Measurements from ENCODE around the gene TSR2.
"Not testable (repeated sequence)": the region's sequence is repeated elsewhere in the genome, so short reads cannot be mapped to it uniquely, and the experiment has no call there.

TSR2 gene

DNA sequence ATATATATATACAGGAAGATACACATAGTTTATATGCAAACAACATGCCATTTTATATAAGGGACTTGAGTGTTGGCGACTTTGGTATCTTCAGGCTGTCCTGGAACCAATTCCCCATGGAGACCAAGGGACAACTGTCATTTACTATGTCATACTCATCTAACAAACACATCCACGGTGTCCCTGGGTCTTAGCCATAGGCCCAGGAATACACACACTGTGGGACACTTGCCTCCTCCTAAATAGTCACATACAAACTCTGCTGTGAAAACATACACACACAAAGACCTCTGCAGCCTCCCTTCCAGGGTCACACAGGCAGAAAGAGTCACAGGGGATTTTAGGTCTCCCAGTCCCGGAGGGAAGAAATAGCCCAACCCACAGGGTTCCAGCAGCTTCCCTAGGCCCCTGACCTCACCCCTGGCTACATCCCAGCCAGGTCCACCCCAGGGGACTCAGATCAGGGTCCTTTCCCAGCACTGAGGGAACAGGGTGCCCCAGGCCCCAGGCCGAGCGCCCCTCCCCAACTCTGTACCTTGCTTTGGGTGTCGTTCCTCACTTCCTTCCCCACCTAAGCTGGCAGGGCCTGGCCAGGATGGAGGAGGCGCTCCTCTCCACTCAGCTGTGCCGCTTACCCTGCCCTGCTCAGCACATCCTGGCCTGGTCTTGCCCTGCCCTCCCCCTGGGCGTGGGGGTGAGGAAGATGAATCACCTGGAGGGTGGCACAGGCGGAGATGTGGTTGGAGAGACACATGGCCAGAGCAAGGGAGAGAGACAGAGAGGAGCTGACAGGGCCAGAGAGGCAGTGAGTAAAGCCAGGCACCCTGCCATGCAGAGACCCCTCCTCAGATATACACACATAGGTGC, 34.0 kb downstream of the TSR2 start:
- WGBS (ENCODE audit: insufficient coverage): 76% methylated on average over 6 of the region's 10 CpGs
- DNase-seq: no peak
- Histone ChIP-seq H3K4me3 (ENCODE audit: control insufficient read depth in 1 of 7, extremely low read depth in 1 of 7, insufficient read depth in 4 of 7, low read depth in 2 of 7, low read length in 6 of 7) (no peak overlapping the region), H3K27ac (ENCODE audit: insufficient read depth in 1 of 2, low read depth in 1 of 2, low read length in 2 of 2, poor library complexity in 1 of 2, severe bottlenecking in 2 of 2) (no peak overlapping the region), H3K4me1 (ENCODE audit: control extremely low read depth in 1 of 4, control insufficient read depth in 4 of 4, insufficient read depth in 4 of 4, low read length in 3 of 4) (no peaks in the 10 kb centered on the region), H3K36me3 (ENCODE audit: control insufficient read depth in 4 of 4, insufficient read depth in 4 of 4, low read length in 3 of 4) (no peaks in the 10 kb centered on the region), H3K9me3 (ENCODE audit: control extremely low read depth in 1 of 5, control insufficient read depth in 4 of 5, insufficient read depth in 2 of 5, low read depth in 1 of 5, low read length in 4 of 5) (no peaks in the 10 kb centered on the region), H3K27me3 (replicated peaks in 2 of 5; ENCODE audit: control insufficient read depth in 4 of 5, insufficient read depth in 5 of 5, low read length in 4 of 5) (peaks cover 0 to 3% (median 0%) of the 10 kb centered on the region in 5 experiments)
- ChIA-PET POLR2A (interaction anchor here (0.7 kb wide), 1 partner anchor 846 kb away, joined by 3 read pairs; no protein-coding TSS in a partner anchor), CTCF (no interaction called here)

DNA sequence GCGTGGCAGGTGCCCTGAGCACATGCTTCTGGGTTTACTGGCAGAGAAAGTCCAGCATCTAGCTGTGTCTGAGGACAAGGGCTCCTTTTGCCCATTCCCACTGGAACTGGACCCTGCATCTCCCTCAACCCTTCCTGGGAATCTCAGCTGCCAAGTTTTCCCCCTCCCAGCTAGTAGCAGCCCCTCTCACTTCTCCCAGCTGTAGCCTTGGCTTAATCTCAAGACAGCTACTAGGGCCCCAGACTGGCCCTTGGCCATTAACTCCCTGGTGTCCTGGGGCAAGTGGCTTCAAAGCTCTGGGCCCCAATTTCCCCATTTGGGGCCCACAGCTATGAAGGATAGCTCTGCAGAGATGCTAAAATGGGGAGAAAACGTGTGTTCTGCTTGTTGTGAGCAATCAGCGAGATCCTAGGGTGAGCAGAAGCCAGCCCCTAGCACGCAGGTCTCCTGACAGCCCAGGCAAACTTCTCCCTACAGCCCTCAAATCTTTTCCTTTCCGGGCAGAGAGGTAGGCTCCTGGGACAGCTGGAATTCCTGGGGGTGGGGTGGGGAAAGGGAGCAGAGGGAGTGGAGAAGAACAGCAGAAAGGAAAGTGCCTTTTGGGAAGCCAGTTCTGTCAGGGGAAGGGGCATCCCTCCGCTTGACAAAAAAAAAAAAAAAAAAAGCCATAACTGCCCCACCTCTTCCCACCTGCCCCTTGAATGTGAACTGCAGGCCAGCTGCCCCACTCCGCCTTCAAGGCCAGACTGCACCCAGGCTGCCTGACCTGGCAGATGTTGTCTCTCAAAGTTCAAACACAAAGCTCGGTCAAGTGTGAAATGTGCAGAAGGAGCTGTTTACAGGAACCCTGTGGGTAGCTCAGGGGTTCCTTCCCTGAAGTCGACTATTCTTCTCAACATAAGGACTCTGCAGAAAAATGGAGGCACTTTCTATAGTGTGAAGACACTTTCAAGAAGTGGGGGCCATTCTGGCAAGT, 39.2 kb downstream of the TSR2 start:
- ChIA-PET CTCF (interaction anchor here (1.1 kb wide), 1 partner anchor 18 kb away, joined by 3 read pairs; no protein-coding TSS in a partner anchor), POLR2A (interaction anchor here (0.6 kb wide), 1 partner anchor 370 kb away, joined by 3 read pairs; no protein-coding TSS in a partner anchor)
- Histone ChIP-seq H3K9me3 (ENCODE audit: control extremely low read depth in 1 of 5, control insufficient read depth in 4 of 5, insufficient read depth in 2 of 5, low read depth in 1 of 5, low read length in 4 of 5) (no peaks in the 10 kb centered on the region), H3K36me3 (ENCODE audit: control insufficient read depth in 4 of 4, insufficient read depth in 4 of 4, low read length in 3 of 4) (no peaks in the 10 kb centered on the region), H3K4me3 (ENCODE audit: control insufficient read depth in 1 of 7, extremely low read depth in 1 of 7, insufficient read depth in 4 of 7, low read depth in 2 of 7, low read length in 6 of 7) (no peak overlapping the region), H3K27ac (ENCODE audit: insufficient read depth in 1 of 2, low read depth in 1 of 2, low read length in 2 of 2, poor library complexity in 1 of 2, severe bottlenecking in 2 of 2) (no peak overlapping the region), H3K4me1 (ENCODE audit: control extremely low read depth in 1 of 4, control insufficient read depth in 4 of 4, insufficient read depth in 4 of 4, low read length in 3 of 4) (no peaks in the 10 kb centered on the region), H3K27me3 (replicated peaks in 2 of 5; ENCODE audit: control insufficient read depth in 4 of 5, insufficient read depth in 5 of 5, low read length in 4 of 5) (peaks cover 0 to 5% (median 0%) of the 10 kb centered on the region in 5 experiments)
- DNase-seq: no peak
- WGBS (ENCODE audit: insufficient coverage): 75% methylated on average over 4 of the region's 9 CpGs

DNA sequence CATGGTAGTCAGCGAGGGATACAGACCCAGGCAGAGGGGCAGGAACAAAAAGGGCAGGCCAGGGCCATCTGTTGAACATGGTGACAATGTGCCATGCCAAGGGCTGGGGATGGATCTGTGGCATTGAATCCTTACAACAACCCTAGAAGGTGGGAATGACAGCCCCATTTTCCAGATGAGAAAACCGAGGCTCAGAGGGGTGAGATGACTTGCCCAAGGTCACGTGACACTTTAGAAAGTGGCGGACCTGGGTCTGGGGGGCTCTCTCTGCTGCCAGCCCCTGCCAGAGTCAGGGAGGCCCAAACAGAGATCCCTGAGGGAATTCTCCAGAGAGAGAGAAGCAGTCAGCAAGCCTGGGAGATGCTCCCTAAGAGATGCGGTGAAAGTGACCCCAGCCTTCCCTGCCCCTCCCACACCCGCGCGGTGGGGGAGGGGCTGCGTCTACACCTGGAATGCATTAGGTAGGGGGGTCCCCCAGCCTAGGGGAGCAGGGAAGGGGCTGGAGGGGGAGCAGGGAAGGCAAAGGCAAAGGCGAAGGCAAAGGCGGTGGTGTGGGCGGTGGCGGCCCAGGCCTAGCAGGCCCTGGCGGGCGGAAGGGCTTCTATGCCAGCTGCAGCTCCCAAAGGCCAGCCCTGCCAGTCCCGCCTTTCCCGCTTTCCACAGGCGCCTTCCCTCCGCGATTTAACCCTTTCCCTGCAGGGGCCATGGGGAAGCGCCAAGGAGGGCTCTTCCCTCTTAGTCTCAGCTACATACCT, 42.8 kb downstream of the TSR2 start:
- H3K9me3 ChIP-seq (ENCODE audit: control extremely low read depth in 1 of 5, control insufficient read depth in 4 of 5, insufficient read depth in 2 of 5, low read depth in 1 of 5, low read length in 4 of 5): no peaks in the 10 kb centered on the region
- H3K36me3 ChIP-seq (ENCODE audit: control insufficient read depth in 4 of 4, insufficient read depth in 4 of 4, low read length in 3 of 4): no peaks in the 10 kb centered on the region
- ChIA-PET POLR2A (no interaction called here), CTCF (no interaction called here)
- no peak for DNase-seq
- no peak overlapping the region for H3K4me3 ChIP-seq (ENCODE audit: control insufficient read depth in 1 of 7, extremely low read depth in 1 of 7, insufficient read depth in 4 of 7, low read depth in 2 of 7, low read length in 6 of 7)
- WGBS (ENCODE audit: insufficient coverage): 48% methylated on average over 19 of the region's 21 CpGs
- no peaks in the 10 kb centered on the region for H3K4me1 ChIP-seq (ENCODE audit: control extremely low read depth in 1 of 4, control insufficient read depth in 4 of 4, insufficient read depth in 4 of 4, low read length in 3 of 4)
- H3K27me3 ChIP-seq (replicated peaks in 2 of 5; ENCODE audit: control insufficient read depth in 4 of 5, insufficient read depth in 5 of 5, low read length in 4 of 5): peaks cover 0 to 5% (median 0%) of the 10 kb centered on the region in 5 experiments
- no peak overlapping the region for H3K27ac ChIP-seq (ENCODE audit: insufficient read depth in 1 of 2, low read depth in 1 of 2, low read length in 2 of 2, poor library complexity in 1 of 2, severe bottlenecking in 2 of 2)

DNA sequence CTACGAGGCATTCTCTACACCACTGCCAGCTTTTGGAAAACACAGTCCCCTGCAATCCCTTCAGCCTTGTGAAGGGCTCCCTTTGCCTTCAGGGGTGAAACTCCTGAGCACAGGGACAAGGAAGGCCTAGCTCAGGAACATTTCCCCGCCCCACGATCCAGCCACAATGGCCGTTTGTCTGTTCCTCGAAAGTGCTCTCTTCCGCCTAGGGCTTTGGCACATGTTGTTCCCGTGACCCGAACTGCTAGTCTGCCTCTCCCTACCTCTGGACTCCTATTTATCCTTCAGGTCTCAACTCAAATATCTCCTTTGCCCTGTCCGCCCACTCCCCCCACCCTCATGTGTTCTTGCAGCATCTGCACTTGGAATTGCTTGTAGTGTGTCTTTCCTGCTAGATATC, 43.7 kb downstream of the TSR2 start:
- CTCF ChIA-PET: no interaction called here
- no peaks in the 10 kb centered on the region for H3K36me3 ChIP-seq (ENCODE audit: control insufficient read depth in 4 of 4, insufficient read depth in 4 of 4, low read length in 3 of 4)
- no peaks in the 10 kb centered on the region for H3K4me1 ChIP-seq (ENCODE audit: control extremely low read depth in 1 of 4, control insufficient read depth in 4 of 4, insufficient read depth in 4 of 4, low read length in 3 of 4)
- DNase-seq: no peak
- H3K4me3 ChIP-seq (ENCODE audit: control insufficient read depth in 1 of 7, extremely low read depth in 1 of 7, insufficient read depth in 4 of 7, low read depth in 2 of 7, low read length in 6 of 7): no peak overlapping the region
- 94% methylated on average over 9 of the region's 9 CpGs for WGBS (ENCODE audit: insufficient coverage)
- peaks cover 0 to 5% (median 0%) of the 10 kb centered on the region in 5 experiments for H3K27me3 ChIP-seq (replicated peaks in 2 of 5; ENCODE audit: control insufficient read depth in 4 of 5, insufficient read depth in 5 of 5, low read length in 4 of 5)
- H3K9me3 ChIP-seq (ENCODE audit: control extremely low read depth in 1 of 5, control insufficient read depth in 4 of 5, insufficient read depth in 2 of 5, low read depth in 1 of 5, low read length in 4 of 5): no peaks in the 10 kb centered on the region
- H3K27ac ChIP-seq (ENCODE audit: insufficient read depth in 1 of 2, low read depth in 1 of 2, low read length in 2 of 2, poor library complexity in 1 of 2, severe bottlenecking in 2 of 2): no peak overlapping the region
- POLR2A ChIA-PET: interaction anchor here (0.6 kb wide), 1 partner anchor 43 kb away, joined by 5 read pairs; no protein-coding TSS in a partner anchor

DNA sequence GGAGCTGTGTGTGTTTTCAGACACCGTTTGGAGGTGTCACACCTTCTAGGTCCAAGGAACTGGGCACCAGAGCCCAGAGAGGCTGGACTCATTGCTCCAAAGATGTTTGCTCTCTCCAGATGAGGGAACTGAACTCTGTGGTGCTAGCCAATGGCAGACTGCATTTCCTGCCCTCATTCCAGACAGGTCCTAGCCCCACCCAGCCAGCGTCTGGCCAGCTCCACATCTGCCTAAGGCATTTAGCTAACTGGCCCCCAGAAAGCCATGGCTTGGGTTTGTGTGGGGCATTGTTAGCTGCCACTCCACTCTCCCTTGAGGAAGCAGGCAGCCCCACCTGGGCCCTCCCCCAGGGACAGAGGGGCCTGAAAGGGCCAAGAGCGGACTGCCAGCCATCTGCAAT, 44.5 kb downstream of the TSR2 start:
- Histone ChIP-seq H3K27me3 (replicated peaks in 2 of 5; ENCODE audit: control insufficient read depth in 4 of 5, insufficient read depth in 5 of 5, low read length in 4 of 5) (peaks cover 0 to 5% (median 0%) of the 10 kb centered on the region in 5 experiments), H3K4me3 (ENCODE audit: control insufficient read depth in 1 of 7, extremely low read depth in 1 of 7, insufficient read depth in 4 of 7, low read depth in 2 of 7, low read length in 6 of 7) (no peak overlapping the region), H3K4me1 (ENCODE audit: control extremely low read depth in 1 of 4, control insufficient read depth in 4 of 4, insufficient read depth in 4 of 4, low read length in 3 of 4) (no peaks in the 10 kb centered on the region), H3K9me3 (ENCODE audit: control extremely low read depth in 1 of 5, control insufficient read depth in 4 of 5, insufficient read depth in 2 of 5, low read depth in 1 of 5, low read length in 4 of 5) (no peaks in the 10 kb centered on the region), H3K27ac (ENCODE audit: insufficient read depth in 1 of 2, low read depth in 1 of 2, low read length in 2 of 2, poor library complexity in 1 of 2, severe bottlenecking in 2 of 2) (no peak overlapping the region), H3K36me3 (ENCODE audit: control insufficient read depth in 4 of 4, insufficient read depth in 4 of 4, low read length in 3 of 4) (no peaks in the 10 kb centered on the region)
- ChIA-PET CTCF (no interaction called here), POLR2A (interaction anchor here (0.6 kb wide), 1 partner anchor 42 kb away, joined by 5 read pairs; no protein-coding TSS in a partner anchor)
- no peak for DNase-seq
- 48% methylated on average over 2 of the region's 3 CpGs for WGBS (ENCODE audit: insufficient coverage)

DNA sequence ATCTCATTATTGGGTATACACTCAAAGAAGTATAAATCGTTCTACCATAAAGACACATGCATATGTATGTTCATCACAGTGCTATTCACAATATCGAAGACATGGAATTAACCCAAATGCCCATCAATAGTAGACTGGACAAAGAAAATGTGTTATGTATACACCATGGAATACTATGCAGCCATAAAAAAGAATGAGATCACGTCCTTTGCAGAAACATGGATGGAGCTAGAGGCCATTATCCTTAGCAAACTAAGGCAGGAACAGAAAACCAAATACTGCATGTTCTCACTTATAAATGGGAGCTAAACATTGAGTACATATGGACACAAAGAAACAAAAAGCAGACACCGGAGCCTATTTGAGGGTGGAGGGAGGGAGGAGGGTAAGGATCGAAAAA, 49.6 kb downstream of the TSR2 start:
- H3K36me3 ChIP-seq (ENCODE audit: control insufficient read depth in 4 of 4, insufficient read depth in 4 of 4, low read length in 3 of 4); H3K27me3 ChIP-seq (replicated peaks in 2 of 5; ENCODE audit: control insufficient read depth in 4 of 5, insufficient read depth in 5 of 5, low read length in 4 of 5); H3K27ac ChIP-seq (ENCODE audit: insufficient read depth in 1 of 2, low read depth in 1 of 2, low read length in 2 of 2, poor library complexity in 1 of 2, severe bottlenecking in 2 of 2); POLR2A ChIA-PET; H3K4me3 ChIP-seq (ENCODE audit: control insufficient read depth in 1 of 7, extremely low read depth in 1 of 7, insufficient read depth in 4 of 7, low read depth in 2 of 7, low read length in 6 of 7); CTCF ChIA-PET; DNase-seq; H3K4me1 ChIP-seq (ENCODE audit: control extremely low read depth in 1 of 4, control insufficient read depth in 4 of 4, insufficient read depth in 4 of 4, low read length in 3 of 4); H3K9me3 ChIP-seq (ENCODE audit: control extremely low read depth in 1 of 5, control insufficient read depth in 4 of 5, insufficient read depth in 2 of 5, low read depth in 1 of 5, low read length in 4 of 5): not testable (repeated sequence)
- 100% methylated on average over 1 of the region's 5 CpGs for WGBS (ENCODE audit: insufficient coverage)

Measured in common myeloid progenitor, CD34-positive (primary cell).